ENCODE data around the gene SLAMF7. TPM values are rescaled to one million over a fixed set of nuclear protein-coding genes. Genes with fewer than 3 reads are reported as not detected.

SLAMF7 gene
- total RNA-seq, 1 donor, result not detected

DNA sequence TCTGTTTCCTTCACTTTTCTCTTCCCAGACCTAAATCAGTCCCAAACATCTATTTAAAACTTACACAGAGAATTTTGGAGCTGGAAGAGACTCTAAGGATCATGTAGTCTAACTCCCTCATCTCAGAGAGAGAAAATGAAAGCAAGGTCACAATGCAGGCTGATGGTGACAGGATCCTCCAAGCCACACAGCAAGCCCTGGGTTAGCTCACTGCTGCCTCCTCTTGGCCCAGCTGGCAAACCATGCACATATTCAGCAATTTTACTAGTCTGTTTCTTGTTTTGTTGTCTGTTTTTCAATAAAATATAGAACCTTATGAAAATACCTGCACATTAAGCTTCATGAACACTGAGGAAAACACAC, 29.2 kb downstream of the SLAMF7 start:
- TF ChIP-seq, protein P1, sequence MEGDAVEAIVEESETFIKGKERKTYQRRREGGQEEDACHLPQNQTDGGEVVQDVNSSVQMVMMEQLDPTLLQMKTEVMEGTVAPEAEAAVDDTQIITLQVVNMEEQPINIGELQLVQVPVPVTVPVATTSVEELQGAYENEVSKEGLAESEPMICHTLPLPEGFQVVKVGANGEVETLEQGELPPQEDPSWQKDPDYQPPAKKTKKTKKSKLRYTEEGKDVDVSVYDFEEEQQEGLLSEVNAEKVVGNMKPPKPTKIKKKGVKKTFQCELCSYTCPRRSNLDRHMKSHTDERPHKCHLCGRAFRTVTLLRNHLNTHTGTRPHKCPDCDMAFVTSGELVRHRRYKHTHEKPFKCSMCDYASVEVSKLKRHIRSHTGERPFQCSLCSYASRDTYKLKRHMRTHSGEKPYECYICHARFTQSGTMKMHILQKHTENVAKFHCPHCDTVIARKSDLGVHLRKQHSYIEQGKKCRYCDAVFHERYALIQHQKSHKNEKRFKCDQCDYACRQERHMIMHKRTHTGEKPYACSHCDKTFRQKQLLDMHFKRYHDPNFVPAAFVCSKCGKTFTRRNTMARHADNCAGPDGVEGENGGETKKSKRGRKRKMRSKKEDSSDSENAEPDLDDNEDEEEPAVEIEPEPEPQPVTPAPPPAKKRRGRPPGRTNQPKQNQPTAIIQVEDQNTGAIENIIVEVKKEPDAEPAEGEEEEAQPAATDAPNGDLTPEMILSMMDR (IDR thresholded peaks at IDR 0.05; ENCODE audit: extremely low read depth, low read depth, low read length), result peak; percentile 47
- Histone ChIP-seq H3K4me1 (ENCODE audit: insufficient read depth, low read length) (no peaks in the 10 kb centered on the region), H3K36me3 (ENCODE audit: insufficient read depth, low read length) (no peaks in the 10 kb centered on the region), H3K4me2 (ENCODE audit: insufficient read depth, low read length) (peak overlapping the region; percentile 46), H3K27me3 (ENCODE audit: insufficient read depth, low read length) (no peaks in the 10 kb centered on the region), H3K27ac (ENCODE audit: low read depth, low read length) (no peak overlapping the region), H3K79me2 (ENCODE audit: insufficient read depth, low read length) (no peaks in the 10 kb centered on the region), H2AFZ (ENCODE audit: low read length) (peak overlapping the region; percentile 68), H4K20me1 (ENCODE audit: insufficient read depth, low read length) (no peaks in the 10 kb centered on the region), H3K4me3 (ENCODE audit: insufficient read depth, low read length) (peak overlapping the region; percentile 53), H3K9me3 (ENCODE audit: low read depth, low read length) (no peaks in the 10 kb centered on the region)
- no peak for DNase-seq (ENCODE audit: insufficient read length, low spot score, missing footprints)

DNA sequence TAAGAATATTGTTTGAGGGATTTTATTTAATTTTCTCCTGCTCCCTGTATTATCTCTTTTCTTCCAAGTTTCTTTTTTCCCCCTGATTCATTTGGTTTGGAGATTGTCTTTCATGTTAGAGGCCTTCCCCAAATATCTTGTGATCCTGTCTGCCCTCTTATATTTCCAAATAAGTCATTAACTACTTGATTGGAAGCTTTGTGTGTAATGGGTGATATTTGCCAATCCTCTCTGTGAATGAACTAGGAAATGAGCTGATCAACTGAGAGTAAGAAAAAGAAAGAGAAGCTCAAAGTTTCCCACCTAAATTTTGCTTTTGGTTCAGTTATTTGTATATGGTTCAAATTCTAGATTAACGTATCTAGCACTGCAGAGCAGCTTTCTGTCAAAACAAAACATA, 33.3 kb downstream of the SLAMF7 start:
- Histone ChIP-seq H3K4me3 (ENCODE audit: insufficient read depth, low read length) (no peak overlapping the region), H3K4me2 (ENCODE audit: insufficient read depth, low read length) (no peak overlapping the region), H3K79me2 (ENCODE audit: insufficient read depth, low read length) (no peaks in the 10 kb centered on the region), H2AFZ (ENCODE audit: low read length) (no peak overlapping the region), H3K27ac (ENCODE audit: low read depth, low read length) (no peak overlapping the region), H3K27me3 (ENCODE audit: insufficient read depth, low read length) (no peaks in the 10 kb centered on the region), H3K4me1 (ENCODE audit: insufficient read depth, low read length) (no peaks in the 10 kb centered on the region), H4K20me1 (ENCODE audit: insufficient read depth, low read length) (no peaks in the 10 kb centered on the region), H3K36me3 (ENCODE audit: insufficient read depth, low read length) (no peaks in the 10 kb centered on the region), H3K9me3 (ENCODE audit: low read depth, low read length) (no peaks in the 10 kb centered on the region)
- TF ChIP-seq, protein P1 (IDR thresholded peaks at IDR 0.05; ENCODE audit: extremely low read depth, low read depth, low read length), result no peak
- no peak for DNase-seq (ENCODE audit: insufficient read length, low spot score, missing footprints)

DNA sequence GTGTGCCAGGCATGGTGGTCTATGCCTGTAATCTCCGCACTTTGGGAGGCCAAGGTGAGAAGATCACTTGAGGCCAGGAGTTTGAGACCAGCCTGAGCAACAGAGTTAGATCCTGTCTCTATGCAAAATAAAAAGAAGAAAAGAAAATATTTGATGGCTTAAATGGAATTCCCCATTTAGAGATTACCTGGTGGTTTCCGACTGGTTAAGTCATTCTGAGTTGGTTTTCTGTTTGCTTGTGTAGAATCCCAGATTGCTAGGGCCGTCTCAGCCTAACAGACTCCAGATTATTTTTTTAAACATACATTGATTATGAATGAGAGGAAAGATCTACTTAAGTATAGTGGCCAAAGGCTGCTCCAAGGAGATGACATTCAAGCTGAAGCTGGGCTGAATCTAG, 34.0 kb downstream of the SLAMF7 start:
- Histone ChIP-seq H3K9me3 (ENCODE audit: low read depth, low read length) (no peaks in the 10 kb centered on the region), H3K4me3 (ENCODE audit: insufficient read depth, low read length) (no peak overlapping the region), H3K27ac (ENCODE audit: low read depth, low read length) (no peak overlapping the region), H3K36me3 (ENCODE audit: insufficient read depth, low read length) (no peaks in the 10 kb centered on the region), H3K4me2 (ENCODE audit: insufficient read depth, low read length) (no peak overlapping the region), H3K4me1 (ENCODE audit: insufficient read depth, low read length) (no peaks in the 10 kb centered on the region), H4K20me1 (ENCODE audit: insufficient read depth, low read length) (no peaks in the 10 kb centered on the region), H3K27me3 (ENCODE audit: insufficient read depth, low read length) (no peaks in the 10 kb centered on the region), H2AFZ (ENCODE audit: low read length) (no peak overlapping the region), H3K79me2 (ENCODE audit: insufficient read depth, low read length) (no peaks in the 10 kb centered on the region)
- TF ChIP-seq, protein P1 (IDR thresholded peaks at IDR 0.05; ENCODE audit: extremely low read depth, low read depth, low read length), result no peak
- DNase-seq (ENCODE audit: insufficient read length, low spot score, missing footprints), result no peak

DNA sequence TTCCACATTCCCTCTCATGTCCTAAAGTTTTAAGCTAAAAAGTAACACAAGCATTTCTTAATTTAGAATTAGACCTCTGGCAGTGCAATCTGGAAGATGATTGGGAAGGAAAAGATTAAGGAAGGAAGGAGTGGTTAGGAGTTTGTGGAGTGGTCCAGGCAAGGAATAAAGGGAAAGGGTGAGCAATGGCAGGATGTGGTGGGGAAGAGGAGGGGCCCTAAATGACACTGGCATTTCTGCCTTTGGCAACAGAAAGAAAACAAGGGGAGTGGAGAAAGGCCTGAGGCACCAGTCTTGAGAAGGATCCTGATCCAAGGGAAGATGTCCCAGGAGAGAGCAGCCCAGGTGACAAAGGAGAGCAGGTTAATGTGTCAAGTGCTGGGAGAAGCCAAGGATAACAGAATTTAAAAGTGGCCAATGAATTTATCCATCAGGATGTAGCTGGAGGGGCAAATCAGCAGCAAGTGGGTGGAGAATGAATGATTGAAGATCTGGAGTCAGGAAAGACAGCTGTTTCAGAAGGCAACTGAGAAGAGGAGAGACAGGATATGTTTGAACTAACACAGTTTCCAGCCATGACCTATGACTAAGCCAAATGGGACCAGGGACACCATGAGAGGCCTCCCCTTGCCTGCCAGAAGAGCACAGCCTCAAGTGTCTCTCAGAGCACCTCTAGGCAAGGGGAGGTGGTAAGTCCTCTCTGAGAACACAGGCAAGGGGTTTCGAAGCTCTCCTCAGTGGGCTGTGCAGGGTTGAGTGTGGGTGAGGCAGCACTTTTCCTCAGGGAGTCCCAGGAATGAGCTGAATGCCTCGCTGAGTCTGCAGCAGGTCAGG, 36.1 kb downstream of the SLAMF7 start:
- TF ChIP-seq, protein P1 (IDR thresholded peaks at IDR 0.05; ENCODE audit: extremely low read depth, low read depth, low read length), result no peak
- no peak for DNase-seq (ENCODE audit: insufficient read length, low spot score, missing footprints)
- Histone ChIP-seq H4K20me1 (ENCODE audit: insufficient read depth, low read length) (no peaks in the 10 kb centered on the region), H3K4me1 (ENCODE audit: insufficient read depth, low read length) (no peaks in the 10 kb centered on the region), H2AFZ (ENCODE audit: low read length) (no peak overlapping the region), H3K27ac (ENCODE audit: low read depth, low read length) (no peak overlapping the region), H3K36me3 (ENCODE audit: insufficient read depth, low read length) (no peaks in the 10 kb centered on the region), H3K4me2 (ENCODE audit: insufficient read depth, low read length) (no peak overlapping the region), H3K79me2 (ENCODE audit: insufficient read depth, low read length) (no peaks in the 10 kb centered on the region), H3K4me3 (ENCODE audit: insufficient read depth, low read length) (no peak overlapping the region), H3K9me3 (ENCODE audit: low read depth, low read length) (no peaks in the 10 kb centered on the region), H3K27me3 (ENCODE audit: insufficient read depth, low read length) (no peaks in the 10 kb centered on the region)
